T47D (cell line): Measurements from ENCODE around the gene MASP1.
"Not testable (repeated sequence)": the region's sequence is repeated elsewhere in the genome, so short reads cannot be mapped to it uniquely, and the experiment has no call there.

ENCODE experiments used
- DNase-seq, 2 experiments: peaks; one replicate each; pipeline versions ENCODE4 v3.0.0 to v3.0.0-alpha.2; 2011 to 2012; ENCODE audit warnings: low read depth in 1 of 2, low spot score in 1 of 2
- JUND ChIP-seq: IDR thresholded peaks from 2 replicates; pipeline ENCODE4 v1.6.1; 2012; ENCODE audit warnings: low read depth
- in situ Hi-C: cut with HindIII; loops from 2 replicates; pipeline ENCODE4 v1.10.0; 2016; ENCODE audit warnings: low sequenced_read_pairs, low pct_unique_long_range_greater_than_20kb

Gene MASP1

GRCh38 chr3:187207624-187208023 is 83.9 kb downstream of the MASP1 start:
- no peak for DNase-seq
- TF ChIP-seq JUND, result no peak
- in situ Hi-C loops, result no loop called here

- no peak for DNase-seq
- in situ Hi-C loops, result no loop called here
- TF ChIP-seq JUND, result no peak
These were observed 84.5 kb downstream of the MASP1 start for GRCh38 chr3:187207062-187207461.

GRCh38 chr3:187205683-187206082 is 85.9 kb downstream of the MASP1 start:
- no peak for DNase-seq
- TF ChIP-seq JUND, result no peak
- in situ Hi-C loops, result no loop called here

GRCh38 chr3:187199463-187200050 is 92.0 kb downstream of the MASP1 start:
- in situ Hi-C loops, DNase-seq: not testable (repeated sequence)

GRCh38 chr3:187198490-187198889 is 93.0 kb downstream of the MASP1 start:
- TF ChIP-seq JUND, result no peak
- DNase-seq, result no peak
- in situ Hi-C loops, result no loop called here

GRCh38 chr3:187197335-187197649 is 94.2 kb downstream of the MASP1 start, which contains the start of gene RTP1:
TSS of gene RTP1 (plus strand) at chr3:187197486. CDS start at chr3:187197516, 30 bp downstream.
- in situ Hi-C loops, result no loop called here
- TF ChIP-seq JUND, result no peak
- peak in 1 of 2 experiments; percentile 35 for DNase-seq

GRCh38 chr3:187196573-187197334 is 94.8 kb downstream of the MASP1 start:
- no peak for DNase-seq
- in situ Hi-C loops, result no loop called here
- no peak for TF ChIP-seq JUND

GRCh38 chr3:187193181-187193580 is 98.4 kb downstream of the MASP1 start:
- DNase-seq, result no peak
- TF ChIP-seq JUND, result no peak

GRCh38 chr3:187191271-187191670 is 100.3 kb downstream of the MASP1 start:
- DNase-seq, result no peak
- TF ChIP-seq JUND, result no peak
- in situ Hi-C loops, result no loop called here

More at GRCh38 chr3:187193181-187193580, 98.4 kb downstream of the MASP1 start:
- in situ Hi-C loops, result no loop called here

- in situ Hi-C loops, result no loop called here
These were observed 102.6 kb downstream of the MASP1 start for GRCh38 chr3:187188931-187189330.

GRCh38 chr3:187186801-187187421 is 104.6 kb downstream of the MASP1 start:
- in situ Hi-C loops, result no loop called here
- no peak for TF ChIP-seq JUND
- DNase-seq, result peak in 1 of 2 experiments; percentile 58

More at GRCh38 chr3:187188931-187189330, 102.6 kb downstream of the MASP1 start:
- TF ChIP-seq JUND, result no peak
- no peak for DNase-seq

GRCh38 chr3:187186375-187186774 is 105.2 kb downstream of the MASP1 start:
- no peak for DNase-seq
- no peak for TF ChIP-seq JUND
- in situ Hi-C loops, result no loop called here

GRCh38 chr3:187185759-187186158 is 105.8 kb downstream of the MASP1 start:
- no peak for DNase-seq
- no peak for TF ChIP-seq JUND
- in situ Hi-C loops, result no loop called here
